ENCODE measurements around the gene C7orf33. TPM values are rescaled to one million over a fixed set of nuclear protein-coding genes. Genes with fewer than 3 reads are reported as not detected.

The C7orf33 gene
- total RNA-seq, 1 experiment from 2014 or later, result not detected

GRCh38 chr7:148556892-148557291 is 33.7 kb upstream of the C7orf33 start:
- CTCF ChIA-PET, result no interaction called here
- TF ChIP-seq CTCF (IDR thresholded peaks at IDR 0.05) (no peak; the same call in 1 of the 2 replicates), SIN3A (IDR thresholded peaks at IDR 0.05; ENCODE audit: borderline replicate concordance, insufficient read depth, low read depth, low read length) (no peak), POLR2AphosphoS5 (IDR thresholded peaks at IDR 0.05; ENCODE audit: low read depth, low read length) (no peak), TCF7L2 (IDR thresholded peaks at IDR 0.05; ENCODE audit: low read depth, low read length) (no peak), REST (IDR thresholded peaks at IDR 0.05; ENCODE audit: insufficient read depth in 1 of 2, low read depth in 2 of 2, low read length in 1 of 2) (no peak)
- H3K4me1 ChIP-seq (ENCODE audit: control insufficient read depth, insufficient read depth, low read length), result no peaks in the 10 kb centered on the region
- ATAC-seq (no peak), DNase-seq (ENCODE audit: low read depth, low spot score) (no peak)
- no TSS peak for BruUV-seq (replicated peaks)
- no peak overlapping the region for H3K4me3 ChIP-seq (ENCODE audit: low read depth in 2 of 2, low read length in 2 of 2)
- intact Hi-C loops (cut with micrococcal nuclease; ENCODE audit: unreplicated experiment), result no loop called here
- POLR2A ChIA-PET, result no interaction called here
- H3K9me3 ChIP-seq (ENCODE audit: control insufficient read depth, insufficient read depth, low read depth, low read length), result no peaks in the 10 kb centered on the region
- H3K27me3 ChIP-seq (ENCODE audit: control insufficient read depth, insufficient read depth, low read length), result peaks cover 9% of the 10 kb centered on the region
- H3K27ac ChIP-seq (ENCODE audit: low read length), result no peak overlapping the region
- no peaks in the 10 kb centered on the region for H3K36me3 ChIP-seq (ENCODE audit: control insufficient read depth, insufficient read depth, low read length)
- in situ Hi-C loops (cut with HindIII; ENCODE audit: low pct_unique_long_range_greater_than_20kb, low sequenced_read_pairs), result no loop called here

GRCh38 chr7:148558914-148559313 is 31.7 kb upstream of the C7orf33 start:
- BruUV-seq (replicated peaks), result no TSS peak
- intact Hi-C loops (cut with micrococcal nuclease; ENCODE audit: unreplicated experiment), result no loop called here
- Histone ChIP-seq H3K4me3 (ENCODE audit: low read depth in 2 of 2, low read length in 2 of 2) (no peak overlapping the region), H3K36me3 (ENCODE audit: control insufficient read depth, insufficient read depth, low read length) (no peaks in the 10 kb centered on the region), H3K27ac (ENCODE audit: low read length) (no peak overlapping the region), H3K27me3 (ENCODE audit: control insufficient read depth, insufficient read depth, low read length) (peaks cover 9% of the 10 kb centered on the region), H3K9me3 (ENCODE audit: control insufficient read depth, insufficient read depth, low read depth, low read length) (no peaks in the 10 kb centered on the region), H3K4me1 (ENCODE audit: control insufficient read depth, insufficient read depth, low read length) (no peaks in the 10 kb centered on the region)
- DNase-seq (ENCODE audit: low read depth, low spot score) (no peak), ATAC-seq (no peak)
- ChIA-PET CTCF (no interaction called here), POLR2A (interaction anchor here (0.6 kb wide), 1 partner anchor 205 kb away, joined by 3 read pairs; no protein-coding TSS in a partner anchor)
- TF ChIP-seq POLR2AphosphoS5 (IDR thresholded peaks at IDR 0.05; ENCODE audit: low read depth, low read length) (no peak), REST (IDR thresholded peaks at IDR 0.05; ENCODE audit: insufficient read depth in 1 of 2, low read depth in 2 of 2, low read length in 1 of 2) (no peak)
- in situ Hi-C loops (cut with HindIII; ENCODE audit: low pct_unique_long_range_greater_than_20kb, low sequenced_read_pairs), result no loop called here

Data from Panc1 (cell line).